Stomach (tissue), 4 donors: ENCODE results near the gene NME7.

Experiments used
- CTCF ChIP-seq, 7 experiments: fragments of 450-650 bp in 4 of 7; fragments of 200-600 bp in 3 of 7; sonication (generic) in 3 of 7; IDR thresholded peaks; one replicate each; pipeline ENCODE4 v1.5.1; 2016 to 2019; ENCODE audit warnings: antibody characterized with exemption in 7 of 7, control low read depth in 2 of 7, mild to moderate bottlenecking in 1 of 7
- EP300 ChIP-seq: sonication (generic); formaldehyde crosslinking; IDR thresholded peaks from one replicate; pipeline ENCODE4 v1.6.1; 2017; ENCODE audit warnings: antibody characterized with exemption
- POLR2A ChIP-seq, 4 donors: fragments of 450-650 bp; IDR thresholded peaks; one replicate each; pipeline ENCODE4 v1.6.1; 2016; ENCODE audit warnings: antibody characterized with exemption in 4 of 4, control low read depth in 2 of 4, mild to moderate bottlenecking in 1 of 4, moderate library complexity in 1 of 4

- no peak for TF ChIP-seq CTCF (IDR thresholded peaks at IDR 0.05)
- no peak for TF ChIP-seq EP300
- no peak for TF ChIP-seq POLR2A (IDR thresholded peaks at IDR 0.05)
These were observed 211.0 kb downstream of the NME7 start for GRCh38 chr1:169156580-169156979.
